GM21825 (cell line): Measurements from ENCODE around the gene PCSK2.

ENCODE experiments used
- ATAC-seq: cut with Tn5 transposase; IDR thresholded peaks from one replicate; pipeline ENCODE4 v1.9.1; 2021; ENCODE audit warnings: mild to moderate bottlenecking, moderate library complexity; ENCODE audit not compliant: unreplicated experiment

Gene PCSK2

GRCh38 chr20:17391127-17391771, 164.4 kb downstream of the PCSK2 start:
- no peak for ATAC-seq

- ATAC-seq: no peak
Measured at GRCh38 chr20:17394411-17394810, 167.6 kb downstream of the PCSK2 start.

GRCh38 chr20:17395729-17396128, 168.9 kb downstream of the PCSK2 start:
- no peak for ATAC-seq

GRCh38 chr20:17399303-17399985, 172.6 kb downstream of the PCSK2 start:
- ATAC-seq: no peak

- no peak for ATAC-seq
Measured at GRCh38 chr20:17403461-17403860, 176.6 kb downstream of the PCSK2 start.

GRCh38 chr20:17406051-17406590, 179.3 kb downstream of the PCSK2 start:
- ATAC-seq: no peak

GRCh38 chr20:17407550-17407949, 180.7 kb downstream of the PCSK2 start:
- no peak for ATAC-seq

GRCh38 chr20:17417225-17417624, 190.4 kb downstream of the PCSK2 start:
- no peak for ATAC-seq

- ATAC-seq: no peak
Measured at GRCh38 chr20:17418737-17419136, 191.9 kb downstream of the PCSK2 start.

GRCh38 chr20:17419479-17420041, 192.7 kb downstream of the PCSK2 start:
- no peak for ATAC-seq

GRCh38 chr20:17421493-17421892, 194.7 kb downstream of the PCSK2 start:
- ATAC-seq: no peak

- no peak for ATAC-seq
Measured at GRCh38 chr20:17423782-17424181, 196.9 kb downstream of the PCSK2 start.

GRCh38 chr20:17427638-17428037, 200.8 kb downstream of the PCSK2 start:
- ATAC-seq: no peak

GRCh38 chr20:17430125-17430950, 203.5 kb downstream of the PCSK2 start:
- ATAC-seq: no peak

GRCh38 chr20:17431621-17432364, 205.0 kb downstream of the PCSK2 start:
- no peak for ATAC-seq

- ATAC-seq: no peak
Measured at GRCh38 chr20:17436664-17437063, 209.8 kb downstream of the PCSK2 start.

GRCh38 chr20:17437251-17437650, 210.4 kb downstream of the PCSK2 start:
- no peak for ATAC-seq

- ATAC-seq: no peak
Measured at GRCh38 chr20:17438436-17439039, 211.7 kb downstream of the PCSK2 start.

GRCh38 chr20:17439616-17440296, 212.9 kb downstream of the PCSK2 start:
- ATAC-seq: no peak

GRCh38 chr20:17441745-17442144, 214.9 kb downstream of the PCSK2 start:
- no peak for ATAC-seq
